B cell (primary cell): Measurements from ENCODE around the gene HOXB9. TPM values are rescaled to one million over a fixed set of nuclear protein-coding genes. Genes with fewer than 3 reads are reported as not detected.

Experiments used
- ATAC-seq: fragments of 200-7000 bp; cut with Tn5 transposase; one replicate; pipeline ENCODE4 v1.10.0; 2021; ENCODE audit warnings: low read depth, mild to moderate bottlenecking, moderate number of reproducible peaks, moderate library complexity
- CTCF ChIA-PET: fragments of 350-600 bp; sonication (Branson Sonifier 250); formaldehyde crosslinking; loops from one replicate; lab custom pipeline; 2021; ENCODE audit warnings: antibody characterized with exemption, inconsistent platforms; lab: Charles Lee
- POLR2A ChIA-PET: fragments of 350-600 bp; sonication (Branson Sonifier 250); formaldehyde crosslinking; loops from one replicate; lab custom pipeline; 2021; ENCODE audit warnings: antibody characterized with exemption; lab: Charles Lee
- DNase-seq: peaks from one replicate; pipeline ENCODE4 v3.0.0; 2013
- H2AFZ ChIP-seq: 2 replicates; pipeline ENCODE4 v1.6.1; 2012; ENCODE audit warnings: mild to moderate bottlenecking, low read depth, low read length; ENCODE audit not compliant: insufficient read depth, poor library complexity, severe bottlenecking
- H3K27ac ChIP-seq, 2 donors: 1 replicate in 1 of 2; 2 replicates in 1 of 2; pipeline ENCODE4 v1.5.1; 2012 to 2013; ENCODE audit warnings: low read length in 2 of 2, mild to moderate bottlenecking in 2 of 2, moderate library complexity in 1 of 2
- H3K27me3 ChIP-seq, 4 experiments: fragments of 200-600 bp in 1 of 4; sonication (generic) in 1 of 4; replicated peaks in 1 of 4; 1 replicate in 2 of 4; 2 replicates in 2 of 4; pipeline versions ENCODE4 v1.6.1 to v1.7.0; 2013 to 2016; ENCODE audit warnings: low read length in 3 of 4, mild to moderate bottlenecking in 2 of 4, mixed read lengths in 1 of 4, moderate library complexity in 1 of 4; ENCODE audit not compliant: insufficient read depth in 4 of 4, control insufficient read depth in 3 of 4; ENCODE audit errors: control extremely low read depth in 1 of 4
- H3K36me3 ChIP-seq, 2 experiments: replicated peaks in 1 of 2; 1 replicate in 1 of 2; 2 replicates in 1 of 2; pipeline versions ENCODE4 v1.6.1 to v1.7.1; 2013; ENCODE audit warnings: low read length in 1 of 2; ENCODE audit not compliant: insufficient read depth in 2 of 2, control insufficient read depth in 1 of 2; ENCODE audit errors: control extremely low read depth in 1 of 2, extremely low read depth in 1 of 2
- H3K4me1 ChIP-seq, 2 donors: fragments of 200-600 bp in 1 of 2; sonication (generic) in 1 of 2; 1 replicate in 1 of 2; 2 replicates in 1 of 2; pipeline versions ENCODE4 v1.5.1 to v1.6.1; 2013 to 2017; ENCODE audit warnings: low read length in 2 of 2; ENCODE audit not compliant: control insufficient read depth in 2 of 2, insufficient read depth in 2 of 2
- H3K4me2 ChIP-seq: replicated peaks from 2 replicates; pipeline ENCODE3; 2012; ENCODE audit warnings: mild to moderate bottlenecking, low read depth, low read length; ENCODE audit not compliant: poor library complexity, severe bottlenecking
- H3K4me3 ChIP-seq, 5 experiments: fragments of 200-600 bp in 1 of 5; sonication (generic) in 1 of 5; 1 replicate in 3 of 5; 2 replicates in 2 of 5; pipeline versions ENCODE4 v1.5.1 to v1.7.0; 2011 to 2016; ENCODE audit warnings: low read length in 4 of 5, mild to moderate bottlenecking in 4 of 5, low read depth in 2 of 5, control low read depth in 1 of 5, moderate library complexity in 1 of 5; ENCODE audit not compliant: insufficient read depth in 1 of 5; ENCODE audit errors: control extremely low read depth in 1 of 5, extremely low read depth in 1 of 5
- H3K79me2 ChIP-seq: fragments of 200-600 bp; sonication (generic); one replicate; pipeline ENCODE4 v1.6.0; 2016; ENCODE audit warnings: low read length; ENCODE audit not compliant: control insufficient read depth, insufficient read depth
- H3K9ac ChIP-seq: fragments of 200-600 bp; sonication (generic); 2 replicates; pipeline ENCODE4 v1.6.1; 2017; ENCODE audit warnings: mild to moderate bottlenecking, low read length, moderate library complexity
- H3K9me3 ChIP-seq, 3 donors: one replicate each; pipeline versions ENCODE4 v1.6.1 to v1.7.1; 2013; ENCODE audit warnings: low read length in 2 of 3; ENCODE audit not compliant: control insufficient read depth in 2 of 3, insufficient read depth in 1 of 3; ENCODE audit errors: control extremely low read depth in 1 of 3
- H4K20me1 ChIP-seq: 2 replicates; pipeline ENCODE4 v1.6.0; 2012; ENCODE audit warnings: mild to moderate bottlenecking, low read length; ENCODE audit not compliant: insufficient read depth, control insufficient read depth, poor library complexity, severe bottlenecking
- H3K27ac Mint-ChIP-seq: one replicate; pipeline ENCODE4 v1.8.0; 2021; ENCODE audit warnings: mixed read lengths
- H3K27me3 Mint-ChIP-seq: one replicate; pipeline ENCODE4 v1.8.0; 2021; ENCODE audit warnings: mixed read lengths
- H3K4me1 Mint-ChIP-seq: one replicate; pipeline ENCODE4 v1.8.0; 2021; ENCODE audit warnings: mixed read lengths
- H3K4me3 Mint-ChIP-seq: one replicate; pipeline ENCODE4 v1.8.0; 2021; ENCODE audit warnings: mixed read lengths
- H3K9me3 Mint-ChIP-seq: one replicate; pipeline ENCODE4 v1.8.0; 2022; ENCODE audit warnings: mixed read lengths; ENCODE audit not compliant: insufficient read depth
- CTCF ChIP-seq: fragments of 200-600 bp; IDR thresholded peaks from one replicate; pipeline ENCODE4 v1.8.0; 2022; ENCODE audit warnings: antibody characterized with exemption, mild to moderate bottlenecking
- EZH2 ChIP-seq: IDR thresholded peaks from 2 replicates; pipeline ENCODE4 v1.6.1; 2012; ENCODE audit warnings: borderline replicate concordance, low read depth, mild to moderate bottlenecking, moderate library complexity, low read length; ENCODE audit not compliant: insufficient read depth, poor library complexity, severe bottlenecking
- WGBS: methylation state at CpG from one replicate; pipeline ENCODE4 v1.1.5; 2013; ENCODE audit warnings: missing lambda C conversion rate; ENCODE audit not compliant: insufficient coverage; 5-methylcytosine and 5-hydroxymethylcytosine counted together
- intact Hi-C: fragments of 100-400 bp; cut with micrococcal nuclease; formaldehyde crosslinking; loops from one replicate; pipeline ENCODE4 v1.10.0; 2022
- polyA plus RNA-seq: library from polyadenylated mRNA; depleted of rRNA; stranded (reverse); fragments of >200 nt; gene quantifications from 2 replicates; pipeline ENCODE4 v1.2.3, GENCODE V29; 2012
- total RNA-seq, 2 donors: library from RNA; stranded (reverse); fragments of 120-200 nt in 1 of 2; gene quantifications; 1 replicate in 1 of 2; 2 replicates in 1 of 2; pipeline versions ENCODE4 v1.2.3 to v1.2.4, GENCODE V29; 2013 to 2022

HOXB9 gene
- total and polyA plus RNA-seq, 2 donors (not counting 1 experiment from before 2014, with no cell fraction given) = 0.07 TPM; not detected in 1

- H3K4me1 ChIP-seq = peaks cover 39 to 43% of the 10 kb centered on the region in 2 donors
- TF ChIP-seq EZH2 = no peak
- no peak for TF ChIP-seq CTCF
- H3K27ac ChIP-seq = no peak overlapping the region
- no peak overlapping the region for H3K4me3 Mint-ChIP-seq
- 83% methylated on average over 3 of the region's 11 CpGs for WGBS
- peaks cover 0 to 96% (median 63%) of the 10 kb centered on the region in 4 experiments for H3K27me3 ChIP-seq
- CTCF ChIA-PET = interaction anchor here (1.0 to 2.7 kb wide), 7 partner anchors 10 to 548 kb away, joined by 3 to 11 read pairs (median 6); no protein-coding TSS in a partner anchor
- peaks cover 27% of the 10 kb centered on the region for H3K4me1 Mint-ChIP-seq
- POLR2A ChIA-PET = no interaction called here
- ATAC-seq = no peak
- peaks cover 0 to 11% (median 0%) of the 10 kb centered on the region in 3 donors for H3K9me3 ChIP-seq
- no peak overlapping the region for H3K4me2 ChIP-seq
- no peaks in the 10 kb centered on the region for H3K36me3 ChIP-seq
- no peaks in the 10 kb centered on the region for H3K9me3 Mint-ChIP-seq
- no peak overlapping the region for H3K27ac Mint-ChIP-seq
- DNase-seq = no peak
- H3K27me3 Mint-ChIP-seq = peaks cover 74% of the 10 kb centered on the region
- no peaks in the 10 kb centered on the region for H4K20me1 ChIP-seq
- H2AFZ ChIP-seq = no peak overlapping the region
- no peak overlapping the region for H3K4me3 ChIP-seq
- H3K79me2 ChIP-seq = no peaks in the 10 kb centered on the region
- intact Hi-C loops = no loop called here
- no peak overlapping the region for H3K9ac ChIP-seq
Measured at GRCh38 chr17:48622857-48623256, 3.3 kb downstream of the HOXB9 start.

- peaks cover 31% of the 10 kb centered on the region for H3K4me1 Mint-ChIP-seq
- TF ChIP-seq CTCF (no peak), EZH2 (no peak)
- Histone ChIP-seq H3K79me2 (no peaks in the 10 kb centered on the region), H3K36me3 (no peaks in the 10 kb centered on the region), H3K9me3 (peaks cover 0 to 14% (median 0%) of the 10 kb centered on the region in 3 donors), H2AFZ (no peak overlapping the region), H3K4me3 (no peak overlapping the region), H3K27ac (no peak overlapping the region), H4K20me1 (no peaks in the 10 kb centered on the region), H3K9ac (no peak overlapping the region), H3K4me1 (peaks cover 39 to 45% of the 10 kb centered on the region in 2 donors), H3K4me2 (no peak overlapping the region), H3K27me3 (peaks cover 0 to 96% (median 65%) of the 10 kb centered on the region in 4 experiments)
- POLR2A ChIA-PET = no interaction called here
- H3K4me3 Mint-ChIP-seq = no peak overlapping the region
- ATAC-seq (no peak), DNase-seq (no peak)
- intact Hi-C loops = no loop called here
- H3K27ac Mint-ChIP-seq = no peak overlapping the region
- WGBS = 90% methylated on average over 40 of the region's 41 CpGs
- CTCF ChIA-PET = interaction anchor here (1.0 to 2.7 kb wide), 7 partner anchors 9 to 547 kb away, joined by 3 to 11 read pairs (median 6); no protein-coding TSS in a partner anchor
- peaks cover 74% of the 10 kb centered on the region for H3K27me3 Mint-ChIP-seq
- no peaks in the 10 kb centered on the region for H3K9me3 Mint-ChIP-seq
Measured at GRCh38 chr17:48621410-48622392, 4.5 kb downstream of the HOXB9 start.
